OCI-LY1 (cell line): Measurements from ENCODE around the gene METTL8.
A peak's percentile ranks its signal among the peaks of the same experiment; 100 is the strongest.

Experiments used
- CTCF ChIP-seq: fragments of 200-600 bp; sonication (generic), shearing (Covaris generic); IDR thresholded peaks from 2 replicates; pipeline ENCODE4 v1.5.1; 2017; ENCODE audit warnings: mild to moderate bottlenecking, antibody characterized with exemption, low read length, moderate library complexity, mixed read lengths
- EZH2 ChIP-seq: fragments of 200-600 bp; sonication (generic), shearing (Covaris generic); IDR thresholded peaks from 2 replicates; pipeline ENCODE4 v1.8.0; 2017; ENCODE audit warnings: borderline replicate concordance, mixed run types, mild to moderate bottlenecking, antibody characterized with exemption, low read length, moderate library complexity, mixed read lengths

- TF ChIP-seq CTCF (peak; percentile 93), EZH2 (no peak)
Observed at GRCh38 chr2:171416009-171416926, 17.5 kb downstream of the METTL8 start.
